Thyroid gland (tissue), 4 donors: ENCODE measurements around the gene TMC1. TPM values are rescaled to one million over a fixed set of nuclear protein-coding genes. Genes with fewer than 3 reads are reported as not detected.

ENCODE experiments used
- DNase-seq, 2 donors: peaks; one replicate each; pipeline ENCODE4 v3.0.0-alpha.2; 2019
- H3K27ac ChIP-seq, 3 donors: fragments of 200-600 bp; sonication (generic); 1 replicate in 2 of 3; 2 replicates in 1 of 3; pipeline ENCODE4 v1.5.1; 2016 to 2019; ENCODE audit warnings: mild to moderate bottlenecking in 1 of 3, moderate library complexity in 1 of 3
- H3K27me3 ChIP-seq: fragments of 200-600 bp; sonication (generic); one replicate; pipeline ENCODE4 v1.5.1; 2019
- H3K36me3 ChIP-seq, 2 donors: fragments of 200-600 bp; sonication (generic); one replicate each; pipeline ENCODE4 v1.5.1; 2016 to 2019
- H3K4me1 ChIP-seq, 2 donors: fragments of 200-600 bp; sonication (generic); one replicate each; pipeline ENCODE4 v1.5.1; 2017 to 2019
- H3K4me3 ChIP-seq, 3 donors: fragments of 200-600 bp; sonication (generic); replicated peaks in 1 of 3; 1 replicate in 2 of 3; 2 replicates in 1 of 3; pipeline ENCODE4 v1.5.1; 2016; ENCODE audit warnings: mild to moderate bottlenecking in 1 of 3
- H3K9me3 ChIP-seq: fragments of 200-600 bp; sonication (generic); one replicate; pipeline ENCODE4 v1.5.1; 2017
- POLR2A ChIP-seq, 2 donors: fragments of 450-650 bp; IDR thresholded peaks; one replicate each; pipeline ENCODE4 v1.6.1; 2017; ENCODE audit warnings: antibody characterized with exemption in 2 of 2, mild to moderate bottlenecking in 2 of 2, moderate library complexity in 1 of 2
- WGBS, 2 donors: methylation state at CpG; one replicate each; pipeline ENCODE4 v1.1.5; 2017; 5-methylcytosine and 5-hydroxymethylcytosine counted together
- intact Hi-C: fragments of 100-400 bp; cut with DNase I; formaldehyde crosslinking; loops from one replicate; pipeline ENCODE4 v1.15.1; 2023
- total RNA-seq, 4 donors: library from RNA; depleted of rRNA; stranded (reverse); fragments of >200 nt; gene quantifications; one replicate each; pipeline ENCODE4 v1.2.3, GENCODE V29; 2016
- TF ChIP-seq, protein P1 (sequence below), 6 experiments: fragments of 200-600 bp in 3 of 6; fragments of 450-650 bp in 3 of 6; sonication (generic) in 3 of 6; IDR thresholded peaks; one replicate each; pipeline ENCODE4 v1.5.1; 2016 to 2019; ENCODE audit warnings: antibody characterized with exemption in 6 of 6, mild to moderate bottlenecking in 2 of 6, inconsistent platforms in 1 of 6, moderate library complexity in 1 of 6

The TMC1 gene
- total RNA-seq, 4 donors from 2014 or later: 0.11 to 0.13 TPM; not detected in 2

DNA sequence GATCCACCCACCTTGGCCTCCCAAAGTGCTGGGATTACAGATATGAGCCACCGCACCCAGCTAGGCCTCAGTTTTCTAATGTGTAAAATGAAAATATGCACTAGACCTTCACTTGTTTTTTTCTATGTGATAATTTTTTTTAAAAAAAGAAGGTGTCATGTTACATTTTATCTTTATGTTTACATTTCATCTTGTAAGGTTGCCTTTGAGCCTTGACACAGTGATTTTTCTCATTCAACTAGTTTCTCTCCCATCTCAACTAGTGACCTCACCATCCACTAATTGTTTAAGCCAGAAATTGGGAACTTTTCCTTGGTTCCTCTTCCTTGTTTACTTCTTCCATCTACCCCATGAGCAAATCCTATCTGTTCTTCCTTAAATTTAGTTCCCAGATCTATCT lies 21.5 kb downstream of the TMC1 start:
- H3K27me3 ChIP-seq: no peaks in the 10 kb centered on the region
- H3K36me3 ChIP-seq: no peaks in the 10 kb centered on the region
- TF ChIP-seq, protein P1, sequence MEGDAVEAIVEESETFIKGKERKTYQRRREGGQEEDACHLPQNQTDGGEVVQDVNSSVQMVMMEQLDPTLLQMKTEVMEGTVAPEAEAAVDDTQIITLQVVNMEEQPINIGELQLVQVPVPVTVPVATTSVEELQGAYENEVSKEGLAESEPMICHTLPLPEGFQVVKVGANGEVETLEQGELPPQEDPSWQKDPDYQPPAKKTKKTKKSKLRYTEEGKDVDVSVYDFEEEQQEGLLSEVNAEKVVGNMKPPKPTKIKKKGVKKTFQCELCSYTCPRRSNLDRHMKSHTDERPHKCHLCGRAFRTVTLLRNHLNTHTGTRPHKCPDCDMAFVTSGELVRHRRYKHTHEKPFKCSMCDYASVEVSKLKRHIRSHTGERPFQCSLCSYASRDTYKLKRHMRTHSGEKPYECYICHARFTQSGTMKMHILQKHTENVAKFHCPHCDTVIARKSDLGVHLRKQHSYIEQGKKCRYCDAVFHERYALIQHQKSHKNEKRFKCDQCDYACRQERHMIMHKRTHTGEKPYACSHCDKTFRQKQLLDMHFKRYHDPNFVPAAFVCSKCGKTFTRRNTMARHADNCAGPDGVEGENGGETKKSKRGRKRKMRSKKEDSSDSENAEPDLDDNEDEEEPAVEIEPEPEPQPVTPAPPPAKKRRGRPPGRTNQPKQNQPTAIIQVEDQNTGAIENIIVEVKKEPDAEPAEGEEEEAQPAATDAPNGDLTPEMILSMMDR (IDR thresholded peaks at IDR 0.05): no peak
- no peak for TF ChIP-seq POLR2A (IDR thresholded peaks at IDR 0.05)
- no peak overlapping the region for H3K4me3 ChIP-seq
- no peak overlapping the region for H3K27ac ChIP-seq
- WGBS, 2 donors: 100% methylated on average over 1 of the region's 1 CpG
- DNase-seq: no peak
- H3K9me3 ChIP-seq: no peaks in the 10 kb centered on the region
- intact Hi-C loops: no loop called here
- H3K4me1 ChIP-seq: peaks cover 0 to 6% of the 10 kb centered on the region in 2 donors

DNA sequence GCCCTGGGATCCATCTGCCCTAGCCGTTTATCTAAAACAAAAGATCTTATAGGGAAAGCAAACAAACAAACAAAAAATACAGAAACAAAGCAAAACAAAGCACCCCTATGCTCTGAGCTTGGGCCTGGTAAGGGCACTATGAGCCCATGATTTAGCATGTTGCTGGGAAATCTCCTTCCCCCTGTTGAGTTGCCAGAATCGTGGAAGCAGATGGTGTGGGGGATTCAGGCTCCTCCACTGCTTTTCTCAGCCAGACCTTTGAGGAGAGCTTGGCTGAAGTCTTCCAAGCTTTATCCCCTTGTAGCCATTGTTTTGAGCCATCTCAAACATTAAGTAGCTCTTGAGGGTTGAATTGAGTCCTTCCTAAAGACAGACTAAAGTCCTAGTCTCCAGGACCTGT lies 29.9 kb downstream of the TMC1 start:
- Histone ChIP-seq H3K4me3 (no peak overlapping the region), H3K9me3 (no peaks in the 10 kb centered on the region), H3K36me3 (no peaks in the 10 kb centered on the region), H3K27ac (no peak overlapping the region), H3K27me3 (no peaks in the 10 kb centered on the region), H3K4me1 (peaks cover 14 to 21% of the 10 kb centered on the region in 2 donors)
- 72 to 81% methylated on average over 2 of the region's 2 CpGs for WGBS, 2 donors
- intact Hi-C loops: no loop called here
- no peak for DNase-seq
- TF ChIP-seq, protein P1 (IDR thresholded peaks at IDR 0.05): no peak
- no peak for TF ChIP-seq POLR2A (IDR thresholded peaks at IDR 0.05)

DNA sequence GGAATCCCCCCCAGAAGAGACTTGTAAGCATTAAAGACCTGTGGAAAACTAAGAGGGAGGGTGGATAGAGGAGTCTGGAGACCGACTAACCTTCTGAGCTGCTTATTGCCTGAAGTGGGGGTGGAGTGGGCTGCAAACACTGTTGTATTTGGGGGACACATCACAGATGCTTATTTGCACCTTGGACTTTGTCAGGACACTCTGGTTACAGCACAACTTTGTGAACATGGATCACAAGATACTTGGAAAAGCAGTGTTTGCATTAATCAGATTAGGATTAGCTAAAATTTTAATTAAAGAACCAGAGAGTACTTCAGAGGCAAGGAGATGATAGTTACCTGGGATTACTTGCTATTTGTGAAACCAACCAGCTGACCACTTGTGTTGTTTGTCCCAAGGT lies 30.9 kb downstream of the TMC1 start:
- H3K36me3 ChIP-seq: no peaks in the 10 kb centered on the region
- H3K4me3 ChIP-seq: no peak overlapping the region
- intact Hi-C loops: no loop called here
- H3K9me3 ChIP-seq: no peaks in the 10 kb centered on the region
- H3K27me3 ChIP-seq: no peaks in the 10 kb centered on the region
- WGBS, 2 donors: 38 to 62% methylated on average over 1 of the region's 1 CpG
- no peak overlapping the region for H3K27ac ChIP-seq
- peaks cover 16 to 26% of the 10 kb centered on the region in 2 donors for H3K4me1 ChIP-seq
- no peak for TF ChIP-seq POLR2A (IDR thresholded peaks at IDR 0.05)
- TF ChIP-seq, protein P1 (IDR thresholded peaks at IDR 0.05): no peak
- DNase-seq: no peak

DNA sequence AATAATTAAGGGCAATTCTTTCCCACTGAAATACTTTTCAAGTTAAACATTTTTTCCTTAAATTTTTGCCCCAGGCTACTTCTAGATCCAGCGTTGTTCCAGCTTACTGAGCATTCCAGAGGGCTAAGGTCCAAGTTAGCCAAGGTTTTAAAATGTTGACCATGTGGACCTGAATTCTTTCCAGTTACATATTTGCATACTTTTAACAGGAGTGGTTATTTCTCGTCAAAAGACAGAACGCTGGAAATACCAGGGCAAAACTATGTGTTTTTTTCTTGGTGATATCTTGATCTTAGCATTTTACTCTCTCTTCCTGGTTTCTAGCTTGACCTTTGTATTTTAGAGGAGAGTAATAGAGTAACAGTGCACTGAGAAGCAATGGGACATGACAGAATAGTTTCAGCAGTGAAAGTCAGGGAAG lies 32.8 kb downstream of the TMC1 start:
- no peak for TF ChIP-seq POLR2A (IDR thresholded peaks at IDR 0.05)
- TF ChIP-seq, protein P1 (IDR thresholded peaks at IDR 0.05): no peak
- Histone ChIP-seq H3K4me1 (peaks cover 18 to 40% of the 10 kb centered on the region in 2 donors), H3K36me3 (no peaks in the 10 kb centered on the region), H3K27me3 (no peaks in the 10 kb centered on the region), H3K27ac (peak overlapping the region; percentile 72 to 91 (median 83)), H3K4me3 (no peak overlapping the region), H3K9me3 (no peaks in the 10 kb centered on the region)
- intact Hi-C loops: no loop called here
- 19 to 20% methylated on average over 3 of the region's 3 CpGs for WGBS, 2 donors
- DNase-seq: peak in 1 of 2 donors; percentile 25

DNA sequence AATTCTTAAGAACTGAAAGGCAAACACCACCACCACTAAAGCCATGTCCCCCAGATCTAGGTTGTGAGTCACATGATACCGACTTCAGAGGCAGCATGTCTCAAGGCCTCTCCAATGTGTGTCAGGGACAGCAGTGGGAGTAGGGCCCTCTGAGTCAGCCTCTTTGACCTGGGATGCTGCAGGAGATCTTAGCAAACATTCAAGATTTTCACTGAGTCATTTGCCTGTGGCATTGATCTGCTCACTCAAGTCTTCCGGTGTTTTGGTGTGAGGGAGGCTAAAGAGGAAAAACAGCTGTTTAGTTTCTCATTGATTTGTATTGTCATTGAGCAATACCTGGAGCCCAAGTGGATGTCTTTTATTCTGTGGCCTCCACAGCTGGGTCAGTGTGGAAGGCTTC lies 36.1 kb downstream of the TMC1 start:
- DNase-seq: peak; percentile 13 to 20

More for the DNA sequence above, 36.1 kb downstream of the TMC1 start:
- WGBS, 2 donors: 54 to 77% methylated on average over 2 of the region's 2 CpGs
- Histone ChIP-seq H3K27me3 (no peaks in the 10 kb centered on the region), H3K27ac (peak overlapping the region; percentile 19 to 44 (median 25)), H3K9me3 (no peaks in the 10 kb centered on the region), H3K4me3 (no peak overlapping the region), H3K4me1 (peaks cover 18 to 40% of the 10 kb centered on the region in 2 donors), H3K36me3 (no peaks in the 10 kb centered on the region)
- TF ChIP-seq, protein P1 (IDR thresholded peaks at IDR 0.05): no peak
- TF ChIP-seq POLR2A (IDR thresholded peaks at IDR 0.05): no peak
- intact Hi-C loops: no loop called here
